Stimulated activated CD8-positive, alpha-beta memory T cell treated with anti-CD3 and anti-CD28 coated beads, Interleukin-15, amount 100 ng/mL, for 1 hour (primary cell): Measurements from ENCODE around the gene HNRNPUL1.

ENCODE experiments used
- DNase-seq: peaks from one replicate; pipeline ENCODE4 v3.0.0-alpha.2; 2020; ENCODE audit warnings: low read depth

HNRNPUL1 gene

DNA sequence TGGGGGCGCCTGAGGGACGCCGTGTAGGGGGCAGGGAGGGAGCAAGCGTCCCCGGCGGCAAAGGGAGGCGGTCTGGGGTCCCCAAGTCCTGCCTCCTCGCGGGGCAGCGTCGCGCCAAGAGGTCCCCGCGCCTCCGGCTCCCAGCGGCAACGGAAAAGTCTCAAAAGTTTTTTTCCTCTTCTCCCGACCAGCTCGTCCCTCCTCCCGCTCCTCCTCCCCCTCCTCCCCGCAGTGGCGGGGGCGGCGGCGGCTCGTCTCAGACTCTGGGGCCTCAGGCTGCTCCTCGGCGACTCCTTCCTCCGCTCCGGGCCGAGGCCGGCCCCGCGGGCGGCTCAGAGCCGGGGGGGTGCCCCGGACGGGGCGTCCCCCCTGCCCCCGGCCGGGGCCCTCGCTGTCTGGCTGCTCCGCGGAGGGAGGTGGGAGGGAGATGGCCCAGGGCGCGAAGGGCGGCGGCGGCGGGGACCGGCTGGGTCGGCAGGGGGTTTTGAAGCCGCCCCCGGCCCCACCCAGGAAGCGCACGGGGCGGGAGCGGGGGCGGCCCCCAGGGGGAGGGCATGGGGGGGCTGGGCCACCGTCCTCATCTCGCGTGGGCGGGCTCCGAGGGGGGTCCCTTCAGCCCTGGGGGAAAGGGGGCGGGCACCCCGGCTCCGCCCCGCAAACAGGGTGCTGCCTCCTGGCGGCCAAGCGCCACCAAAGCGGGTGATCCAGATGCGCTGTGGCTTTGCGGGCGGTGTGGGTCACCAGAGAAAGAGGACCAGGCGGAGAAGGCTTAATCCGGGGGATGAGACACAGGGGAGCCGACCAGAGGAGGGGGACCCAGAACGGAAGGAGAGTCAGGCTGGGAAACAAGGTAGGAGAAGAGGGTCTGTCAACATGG is 89.5 kb downstream of the HNRNPUL1 start, which contains the start of gene TGFB1:
Gene TGFB1 (minus strand): TSS at position 457 of the 877 bp plus-strand sequence. CDS start 878 bp downstream, outside the sequence.
- peak; percentile 83 for DNase-seq

GRCh38 chr19:41354343-41354953 is 90.3 kb downstream of the HNRNPUL1 start:
- no peak for DNase-seq

DNA sequence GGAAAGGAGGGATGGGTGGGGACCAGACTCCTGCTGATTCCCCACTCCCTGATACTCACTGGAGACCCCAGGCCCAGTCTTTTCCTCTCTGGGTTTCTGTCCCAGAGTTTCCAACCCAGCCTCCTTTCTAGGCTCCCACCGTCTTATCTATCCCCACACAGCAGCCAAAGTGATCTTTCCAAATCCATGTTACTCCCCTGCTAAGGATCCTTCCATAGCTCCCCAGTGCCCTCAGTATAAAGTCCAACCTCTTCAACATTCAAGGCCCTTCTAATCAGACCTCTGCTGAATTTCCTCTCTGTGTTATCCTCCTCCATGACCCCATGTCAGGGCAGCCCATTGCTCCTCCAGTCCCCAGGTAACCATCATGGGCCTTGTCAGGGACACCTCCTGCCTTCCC is 90.9 kb downstream of the HNRNPUL1 start:
- DNase-seq, result no peak

DNA sequence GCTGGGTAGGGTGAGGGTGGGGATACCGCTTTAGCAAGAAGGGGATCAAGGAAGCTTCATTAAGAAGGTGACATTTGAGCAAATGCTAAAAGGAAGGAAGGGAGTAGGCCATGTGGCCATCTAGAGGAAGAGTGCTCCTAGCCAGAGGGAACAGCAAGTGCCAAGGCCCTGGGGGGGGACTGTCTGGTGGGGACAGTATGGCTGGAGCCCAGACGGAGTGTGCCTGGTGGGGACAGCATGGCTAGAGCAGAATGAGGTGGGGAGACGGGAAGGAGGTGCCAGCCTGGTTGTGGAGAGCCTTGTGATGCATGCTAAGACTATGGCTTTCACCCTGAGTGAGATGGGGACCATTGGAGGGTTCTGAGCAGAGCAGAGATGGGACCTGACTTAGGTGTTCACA is 91.6 kb downstream of the HNRNPUL1 start:
- DNase-seq, result no peak

DNA sequence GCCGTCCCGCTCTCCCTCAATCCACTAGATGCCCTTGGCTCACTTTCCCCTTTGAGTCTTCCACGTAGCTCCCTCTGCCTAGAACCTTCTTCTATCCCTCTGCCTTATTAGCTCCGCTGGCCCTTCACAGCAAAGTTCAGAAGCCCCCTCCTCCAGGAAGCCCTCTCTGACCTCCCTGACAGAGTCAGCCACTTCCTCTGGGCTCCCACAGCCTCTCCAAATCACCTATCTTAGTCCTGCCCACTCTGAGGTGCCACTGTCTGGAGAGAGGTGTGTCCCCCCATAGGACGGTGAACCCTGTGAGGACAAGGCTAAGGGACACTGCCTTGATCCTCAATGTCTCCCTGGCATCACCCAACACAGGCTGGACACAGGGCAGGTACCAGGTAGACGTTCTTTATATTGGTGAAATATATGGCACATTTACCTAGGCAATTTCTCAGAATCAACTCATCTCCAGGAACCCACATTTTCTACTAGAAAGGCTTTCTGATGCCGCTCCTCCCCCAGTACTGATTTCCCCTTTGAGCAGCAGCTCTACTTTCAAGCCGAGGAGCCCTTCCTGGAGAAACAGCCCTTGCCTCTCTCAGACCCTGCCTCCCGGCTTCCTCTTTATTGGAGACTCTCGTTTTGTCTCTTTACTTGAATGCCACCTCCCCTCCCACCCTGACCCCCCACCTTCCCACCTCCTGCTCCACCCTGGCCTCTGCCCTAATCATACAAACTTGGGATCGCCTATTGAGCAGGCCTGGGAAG is 93.0 kb downstream of the HNRNPUL1 start:
- no peak for DNase-seq
